NCI-H2029 treated with DMSO at 0.1 percent for 48 hours (cell line): ENCODE results near the gene EPS15.
"Not testable (repeated sequence)": the region's sequence is repeated elsewhere in the genome, so short reads cannot be mapped to it uniquely, and the experiment has no call there.

Source experiments
- DNase-seq: peaks from one replicate; lab custom pipeline; 2025; lab: John Stamatoyannopoulos, UW

The EPS15 gene

DNA sequence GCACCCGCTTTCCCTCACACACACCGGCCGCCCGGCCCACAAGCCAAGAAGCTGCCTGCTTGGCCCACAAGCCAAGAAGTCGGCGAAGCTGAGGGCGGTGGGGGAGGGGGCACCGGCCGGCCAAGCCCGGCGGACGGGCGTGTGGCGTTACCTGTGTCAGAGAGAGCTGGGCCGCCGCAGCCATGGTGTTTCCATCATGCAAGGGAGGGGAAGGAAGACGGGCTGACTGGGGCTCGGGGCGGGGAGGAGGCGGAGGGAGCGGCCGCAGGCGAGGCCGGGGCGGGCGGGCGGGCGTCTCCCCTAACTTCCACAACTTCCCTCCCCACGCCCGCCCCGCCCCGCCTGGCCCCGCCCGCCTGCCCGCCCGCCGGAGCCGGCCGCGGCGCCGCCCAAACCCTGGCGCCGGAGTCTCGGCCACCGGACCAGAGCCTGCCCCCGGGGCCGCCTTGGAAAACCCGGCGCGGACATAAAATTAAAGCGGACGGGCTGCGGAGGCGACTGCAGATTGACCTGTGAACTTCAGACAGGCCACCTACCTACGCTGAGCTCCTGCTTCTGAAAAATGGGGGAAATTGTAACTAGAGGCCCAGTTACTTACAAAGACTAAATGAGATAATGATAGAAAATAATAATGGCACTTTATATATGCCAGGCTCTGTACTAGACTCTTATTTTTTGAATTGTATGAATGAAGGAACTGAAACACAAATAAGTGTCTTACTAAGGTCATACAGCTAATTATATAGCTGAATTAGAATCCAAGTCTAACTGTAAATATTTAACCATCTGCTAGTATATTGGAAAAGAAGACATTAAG, at the start of gene EPS15:
TSS of gene EPS15 (minus strand) at position 219 of the 817 bp plus-strand sequence. CDS start at position 184, 35 bp downstream.
- DNase-seq: peak; percentile 63

DNA sequence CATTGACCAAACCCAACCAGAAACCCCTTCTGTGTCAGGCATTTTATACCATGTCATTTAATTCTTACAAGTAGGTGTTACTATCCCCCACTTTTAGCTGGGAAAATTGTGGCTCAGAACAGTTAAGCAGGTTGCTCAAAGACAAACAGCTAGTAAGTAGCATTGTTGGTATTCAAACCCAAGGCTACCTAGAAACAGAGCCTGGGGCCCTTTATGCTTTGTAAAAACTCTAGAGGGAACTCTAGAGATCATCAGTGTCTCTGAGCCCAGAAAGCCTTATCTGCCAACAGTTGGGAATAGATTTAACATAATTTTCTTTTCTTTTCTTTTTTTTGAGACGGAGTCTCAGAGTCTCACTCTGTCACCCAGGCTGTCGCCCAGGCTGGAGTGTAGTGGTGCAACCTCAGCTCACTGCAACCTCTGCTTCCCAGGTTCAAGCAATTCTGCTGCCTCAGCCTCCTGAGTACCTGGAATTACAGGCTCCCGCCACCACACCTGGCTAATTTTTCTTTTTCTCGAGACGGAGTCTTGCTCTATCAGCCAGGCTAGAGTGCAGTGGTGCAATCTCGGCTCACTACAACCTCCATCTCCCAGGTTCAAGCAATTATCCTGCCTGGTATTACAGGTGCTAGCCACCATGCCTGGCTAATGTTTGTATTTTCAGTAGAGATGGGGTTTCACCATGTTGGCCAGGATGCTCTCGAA, 49.3 kb upstream of the EPS15 start:
- DNase-seq: no peak

- DNase-seq: peak; percentile 81
Measured at GRCh38 chr1:51567653-51568052, 48.6 kb upstream of the EPS15 start.

DNA sequence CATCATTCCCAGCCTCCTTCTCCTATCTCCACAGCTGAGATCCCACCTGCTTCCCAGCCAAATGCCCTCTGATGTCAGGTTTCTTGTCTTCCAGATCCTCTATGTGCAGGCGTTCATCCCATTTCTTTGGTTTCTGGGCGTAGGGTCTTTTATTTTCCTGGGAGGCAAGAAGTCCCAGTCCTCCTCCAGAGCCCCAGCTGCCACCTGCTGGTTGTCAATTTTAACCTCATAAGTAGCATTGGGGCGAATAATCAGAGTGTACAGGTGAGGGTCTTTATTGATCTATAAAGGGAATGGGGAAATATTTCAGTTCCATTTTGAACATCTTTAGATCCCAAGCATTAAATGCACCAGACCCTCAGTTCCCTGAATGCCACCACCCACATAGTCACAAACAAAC, 47.2 kb upstream of the EPS15 start:
- DNase-seq: no peak

DNA sequence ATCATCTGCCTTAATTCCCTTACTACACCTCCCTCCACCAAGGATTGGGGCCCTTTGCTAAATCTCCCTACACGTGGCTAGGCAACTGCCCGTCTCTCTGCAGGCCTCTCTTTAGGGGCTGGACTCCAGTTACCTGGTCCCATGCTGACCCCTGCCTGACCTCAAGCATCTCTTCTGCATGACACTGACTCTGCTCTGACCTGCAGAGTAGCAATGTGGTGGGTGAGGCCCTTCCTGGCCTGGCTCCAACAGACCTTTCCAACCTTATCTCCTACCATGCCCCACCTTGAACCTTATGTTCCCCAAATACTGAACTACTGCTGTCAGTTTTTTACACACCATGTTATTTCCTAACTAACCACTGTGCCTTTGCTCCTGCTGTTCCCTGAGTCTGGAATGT, 45.9 kb upstream of the EPS15 start:
- DNase-seq: no peak

DNA sequence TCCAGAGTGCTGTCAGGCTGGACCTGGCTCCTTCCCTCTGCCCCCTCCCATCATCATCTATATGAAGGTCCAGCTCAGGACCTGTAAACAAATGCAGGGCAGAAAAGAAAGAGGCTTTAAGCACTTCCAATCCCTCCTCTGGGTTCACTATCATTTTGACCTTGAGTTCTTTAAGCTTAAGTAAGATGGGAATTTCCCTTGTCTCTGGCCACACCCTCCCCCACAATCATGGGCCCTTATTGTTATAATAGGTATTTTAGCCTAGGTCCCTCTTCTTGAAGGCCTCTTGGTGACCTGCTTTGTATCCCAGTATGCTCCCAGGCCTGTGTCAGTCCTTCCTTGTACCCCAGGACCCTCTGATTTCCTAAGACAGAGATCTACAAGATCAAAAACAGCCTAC, 45.1 kb upstream of the EPS15 start:
- no peak for DNase-seq

DNA sequence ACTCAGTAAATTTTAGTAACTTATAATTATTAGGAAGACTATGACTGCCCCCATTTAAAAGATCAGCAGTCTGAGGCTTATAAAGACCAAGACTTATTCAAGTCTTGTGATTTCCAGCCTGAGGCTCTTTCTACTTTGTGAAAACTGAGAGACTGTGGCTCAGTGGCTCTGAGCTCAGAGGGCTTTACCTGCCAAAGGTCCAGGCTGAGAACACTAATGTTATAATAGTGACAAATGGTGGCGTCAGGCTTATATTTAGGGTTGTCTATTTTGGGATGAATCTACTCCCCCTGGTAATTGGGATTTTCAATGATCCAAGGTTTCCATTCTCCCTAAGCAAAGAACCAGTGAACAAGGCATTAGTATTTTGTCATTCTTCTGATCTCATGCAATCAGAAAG, 42.6 kb upstream of the EPS15 start:
- no peak for DNase-seq

GRCh38 chr1:51560895-51561294, 41.8 kb upstream of the EPS15 start:
- not testable (repeated sequence) for DNase-seq

GRCh38 chr1:51560034-51560433, 41.0 kb upstream of the EPS15 start:
- DNase-seq: no peak

GRCh38 chr1:51559501-51559900, 40.4 kb upstream of the EPS15 start:
- DNase-seq: no peak

GRCh38 chr1:51559064-51559500, 40.0 kb upstream of the EPS15 start:
- DNase-seq: no peak

DNA sequence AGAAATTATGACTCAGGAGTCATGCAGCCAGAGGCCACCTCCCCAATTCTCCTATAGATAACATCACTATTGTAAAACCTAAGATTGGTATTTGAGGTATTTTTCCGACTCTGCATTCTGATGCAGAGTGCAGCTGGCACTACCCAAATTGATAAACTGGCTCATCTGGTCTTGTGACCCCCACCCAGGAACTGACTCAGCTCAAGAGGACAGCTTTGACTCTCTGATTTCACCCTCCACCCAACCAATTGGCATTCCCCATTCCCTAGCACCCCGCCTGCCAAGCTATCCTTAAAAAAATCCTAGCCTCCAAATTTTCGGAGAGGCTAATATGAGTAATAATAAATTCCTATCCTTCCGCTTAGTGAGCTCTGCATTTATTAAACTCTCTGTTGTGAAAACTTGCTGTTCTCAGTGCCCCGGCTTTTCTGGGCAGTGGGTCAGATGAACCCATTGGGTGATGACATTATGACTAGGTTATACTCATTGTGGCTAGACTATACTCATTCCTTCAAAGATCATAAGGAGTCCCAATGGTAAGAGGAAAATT, 39.4 kb upstream of the EPS15 start:
- no peak for DNase-seq

DNA sequence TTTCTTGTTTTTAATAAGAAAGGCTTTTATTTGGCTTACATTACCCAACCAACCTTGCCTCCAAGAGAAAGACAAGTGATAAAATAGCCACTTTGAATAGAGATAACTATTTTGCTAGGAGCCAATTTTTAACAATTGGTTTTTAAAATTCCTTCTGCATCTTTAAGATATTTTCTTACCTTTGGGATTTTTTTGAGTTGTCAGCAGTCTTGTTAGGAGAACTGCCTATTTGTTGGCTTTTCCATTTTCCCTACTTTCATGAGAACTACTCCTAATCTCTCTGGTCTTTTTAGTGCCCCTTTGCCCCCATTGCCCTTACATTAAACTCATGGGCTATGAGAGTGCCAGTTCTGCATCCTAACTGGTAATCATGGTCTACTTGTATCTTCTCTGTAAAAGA, 38.1 kb upstream of the EPS15 start:
- DNase-seq: no peak

DNA sequence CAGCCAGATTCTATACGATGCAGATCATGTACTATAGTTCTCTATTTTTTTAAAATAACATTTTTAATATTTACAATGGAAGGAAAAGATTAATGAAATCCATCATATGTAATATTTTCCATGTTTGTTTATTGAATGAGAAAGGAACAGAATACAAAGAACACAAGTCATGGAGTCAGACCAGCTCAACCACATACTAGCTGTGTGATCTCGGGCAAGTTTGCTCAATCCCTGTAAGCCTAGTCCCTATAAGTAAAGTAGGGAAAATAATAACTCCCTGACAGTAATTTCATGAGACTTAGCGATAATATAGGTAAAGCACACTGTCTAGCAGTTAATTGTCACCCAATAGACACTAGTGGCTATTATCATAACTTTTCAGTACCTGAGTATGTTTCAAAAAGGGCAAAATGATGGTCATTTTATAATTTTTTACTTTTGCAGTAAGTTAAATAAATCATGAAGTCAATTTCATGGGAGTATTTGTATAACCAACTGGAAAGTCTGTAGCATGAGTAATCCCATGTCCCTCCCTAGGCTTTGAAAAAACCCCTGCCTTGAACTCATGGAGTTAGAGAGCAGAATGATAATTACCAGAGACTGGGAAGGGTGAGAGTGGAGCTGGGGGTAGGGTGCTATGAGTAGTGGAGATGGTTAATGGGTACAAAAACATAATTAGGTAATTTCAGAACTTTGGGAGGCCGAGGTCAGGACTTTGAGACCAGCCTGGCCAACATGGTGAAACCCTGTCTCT, 37.0 kb upstream of the EPS15 start:
- DNase-seq: no peak

DNA sequence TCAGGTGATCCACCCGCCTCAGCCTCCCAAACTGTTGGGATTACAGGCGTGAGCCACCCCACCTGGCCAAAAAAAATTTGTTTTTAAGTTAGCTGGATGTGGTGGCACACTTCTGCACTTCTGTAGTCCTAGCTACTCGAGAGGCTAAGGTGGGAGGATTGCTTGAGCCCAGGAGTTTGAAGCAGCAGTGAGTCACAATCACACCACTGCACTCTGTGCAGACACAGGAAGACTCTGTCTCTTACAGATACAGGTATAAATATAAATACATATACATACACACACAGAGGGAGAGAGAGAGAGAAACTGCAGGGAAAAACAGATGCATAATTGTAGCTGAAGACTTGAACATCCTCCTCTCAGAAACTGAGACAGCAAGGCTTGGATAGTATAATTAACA, 34.8 kb upstream of the EPS15 start:
- no peak for DNase-seq

DNA sequence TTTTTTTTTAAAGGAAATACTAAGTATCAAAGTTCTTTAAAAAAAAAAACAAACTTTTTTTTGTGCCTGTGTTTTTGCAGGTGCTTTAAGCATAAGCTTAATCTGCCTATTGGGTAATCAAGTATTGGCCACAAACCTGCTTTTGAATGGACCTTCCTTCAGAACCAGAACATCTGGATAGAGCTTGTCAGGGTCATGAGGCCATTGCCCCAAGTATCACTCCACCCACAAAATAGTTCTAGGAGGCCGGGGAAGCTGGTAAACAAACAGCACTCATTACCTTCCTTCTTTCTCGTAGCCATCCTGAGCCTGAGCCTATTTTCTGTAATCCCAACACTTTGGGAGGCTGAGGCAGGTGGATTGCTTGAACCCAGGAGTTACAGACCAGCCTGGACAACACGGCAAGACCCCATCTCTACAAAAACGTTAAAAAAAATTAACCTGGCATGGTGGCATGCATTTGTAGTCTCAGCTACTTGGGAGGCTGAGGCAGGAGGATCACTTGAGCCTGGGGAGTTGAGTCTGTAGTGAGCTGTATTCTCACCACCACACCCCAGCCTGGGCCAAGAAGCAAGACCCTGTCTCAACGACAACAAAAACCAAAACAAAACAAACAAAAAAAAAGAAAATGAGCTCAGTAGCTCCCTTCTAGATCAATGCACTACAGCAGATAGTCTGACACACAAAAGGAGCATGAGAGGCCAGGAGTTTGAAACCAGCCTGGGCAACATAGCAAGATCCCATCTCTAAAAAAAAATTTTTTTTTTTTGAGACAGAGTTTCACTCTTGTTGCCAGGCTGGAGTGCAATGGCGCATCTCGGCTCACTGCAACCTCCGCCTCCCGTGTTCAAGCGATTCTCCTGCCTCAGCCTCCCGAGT, 34.1 kb upstream of the EPS15 start:
- DNase-seq: no peak

DNA sequence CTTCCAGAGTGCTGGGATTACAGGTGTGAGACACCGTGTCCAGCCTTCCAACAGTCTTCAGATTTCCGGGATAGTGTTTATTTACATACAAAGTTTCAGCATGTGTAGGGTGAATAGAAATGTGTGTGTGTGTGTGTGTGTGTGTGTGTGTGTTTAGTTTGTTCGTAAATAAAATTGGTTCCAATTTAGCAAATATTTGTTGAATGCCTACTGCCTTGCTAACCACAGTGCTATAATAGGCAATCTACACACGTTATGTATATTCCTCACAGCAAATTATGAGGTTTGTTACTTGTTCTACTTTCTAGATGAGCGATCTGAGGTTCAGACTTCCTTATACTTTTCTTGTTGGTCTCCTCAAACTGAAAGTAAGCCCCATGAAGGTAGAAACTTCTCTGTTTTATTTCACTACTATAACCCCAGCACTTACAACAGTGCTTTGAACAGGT, 32.8 kb upstream of the EPS15 start:
- no peak for DNase-seq

GRCh38 chr1:51551081-51551480, 32.0 kb upstream of the EPS15 start:
- DNase-seq: no peak

- DNase-seq: no peak
Measured at GRCh38 chr1:51549901-51550300, 30.8 kb upstream of the EPS15 start.

DNA sequence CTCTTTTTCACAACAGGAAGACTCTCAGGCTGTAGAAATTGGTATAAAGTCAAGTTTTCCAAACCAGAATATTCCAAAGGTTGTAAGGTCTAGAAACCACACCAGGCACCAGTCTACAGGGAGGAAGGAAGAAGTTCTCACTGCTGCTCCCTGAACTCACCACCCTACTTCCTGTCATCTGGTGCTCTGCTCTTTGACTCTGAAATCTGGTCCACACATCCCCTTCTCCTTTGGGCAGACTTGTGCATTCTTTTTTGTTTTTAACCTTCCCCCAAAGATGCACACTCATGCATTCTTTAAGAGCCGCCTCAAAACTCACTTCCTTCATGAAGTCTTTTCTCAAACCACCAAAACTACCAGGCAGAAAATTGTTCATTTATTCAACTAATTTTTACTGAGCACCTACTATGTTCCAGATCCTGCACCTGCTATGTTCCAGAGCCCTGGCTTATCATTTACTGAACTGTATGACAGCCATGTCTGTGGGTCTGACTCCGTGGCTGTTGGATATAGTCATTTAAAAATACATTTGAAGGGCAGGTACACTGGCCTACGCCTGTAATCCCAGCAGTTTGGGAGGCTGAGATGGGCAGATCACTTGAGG, 30.1 kb upstream of the EPS15 start:
- DNase-seq: no peak

DNA sequence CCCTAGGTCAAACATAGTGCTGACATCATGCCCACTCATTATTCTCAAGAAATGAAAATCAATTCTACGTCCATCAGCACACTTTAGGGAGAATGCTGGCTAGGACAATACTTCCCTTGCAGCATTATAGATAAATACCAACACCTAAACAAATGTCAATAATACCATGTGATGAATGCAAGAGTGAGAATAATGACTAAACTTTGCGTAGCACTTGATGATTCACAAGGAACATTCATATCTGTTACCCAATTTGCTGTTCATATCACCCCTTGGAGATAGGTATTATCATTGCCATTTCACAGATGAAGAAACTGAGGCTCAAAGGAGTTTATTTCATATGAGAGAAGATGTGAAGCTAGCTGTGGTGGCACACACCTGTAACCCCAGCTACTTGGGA, 24.8 kb upstream of the EPS15 start:
- no peak for DNase-seq
